Stimulated activated CD4-positive, alpha-beta T cell treated with anti-CD3 and anti-CD28 coated beads, Interleukin-15, amount 100 ng/mL, for 48 hours (primary cell): ENCODE measurements around the gene FOLR2.

Experiments used
- DNase-seq, 2 donors: peaks; one replicate each; pipeline ENCODE4 v3.0.0-alpha.2; 2020; ENCODE audit warnings: low read depth in 2 of 2

Gene FOLR2

GRCh38 chr11:72229925-72230763 is 13.6 kb downstream of the FOLR2 start:
- DNase-seq: no peak

GRCh38 chr11:72230764-72231365 is 14.3 kb downstream of the FOLR2 start:
- DNase-seq: no peak

- DNase-seq: no peak
Observed at GRCh38 chr11:72231396-72232259, 15.0 kb downstream of the FOLR2 start.

GRCh38 chr11:72232260-72233055 is 15.9 kb downstream of the FOLR2 start:
- no peak for DNase-seq

GRCh38 chr11:72233056-72233772 is 16.6 kb downstream of the FOLR2 start:
- no peak for DNase-seq

GRCh38 chr11:72233773-72234513 is 17.3 kb downstream of the FOLR2 start:
- no peak for DNase-seq

GRCh38 chr11:72234514-72234830 is 17.9 kb downstream of the FOLR2 start:
- no peak for DNase-seq

- DNase-seq: no peak
Observed at GRCh38 chr11:72234920-72235319, 18.3 kb downstream of the FOLR2 start.

GRCh38 chr11:72235351-72236057 is 18.9 kb downstream of the FOLR2 start:
- no peak for DNase-seq

GRCh38 chr11:72236083-72236697 is 19.6 kb downstream of the FOLR2 start:
- no peak for DNase-seq

- DNase-seq: no peak
Observed at GRCh38 chr11:72236774-72237111, 20.1 kb downstream of the FOLR2 start.

GRCh38 chr11:72237112-72237931 is 20.7 kb downstream of the FOLR2 start:
- DNase-seq: no peak

GRCh38 chr11:72238040-72238450 is 21.5 kb downstream of the FOLR2 start:
- DNase-seq: peak in 1 of 2 donors; percentile 44

- DNase-seq: no peak
Observed at GRCh38 chr11:72238492-72239312, 22.1 kb downstream of the FOLR2 start.

GRCh38 chr11:72239313-72239848 is 22.8 kb downstream of the FOLR2 start:
- no peak for DNase-seq

GRCh38 chr11:72239849-72240460 is 23.4 kb downstream of the FOLR2 start:
- DNase-seq: no peak
